Bronchial epithelial cell (primary cell): Measurements from ENCODE around the gene CUTA. TPM values are rescaled to one million over a fixed set of nuclear protein-coding genes. Genes with fewer than 3 reads are reported as not detected.
"Not testable (repeated sequence)": the region's sequence is repeated elsewhere in the genome, so short reads cannot be mapped to it uniquely, and the experiment has no call there.

ENCODE experiments used
- DNase-seq: peaks from one replicate; pipeline ENCODE4 v3.0.0-alpha.2; 2010; ENCODE audit warnings: low read depth
- FAIRE-seq: peaks from 2 replicates; lab custom pipeline; 2011; peaks lifted over from hg19 to GRCh38; lab: Jason Lieb, UNC
- H3K27me3 ChIP-seq: 2 replicates; pipeline ENCODE4 v1.5.1; 2011; ENCODE audit warnings: low read length; ENCODE audit not compliant: control insufficient read depth, insufficient read depth
- H3K36me3 ChIP-seq: 2 replicates; pipeline ENCODE4 v1.5.1; 2011; ENCODE audit warnings: low read length; ENCODE audit not compliant: control insufficient read depth, insufficient read depth
- H3K4me3 ChIP-seq: 2 replicates; pipeline ENCODE4 v1.5.1; 2011; ENCODE audit warnings: mild to moderate bottlenecking, low read depth, low read length, control low read depth
- total RNA-seq: library from RNA; depleted of rRNA; stranded (reverse); fragments of >200 nt; gene quantifications from 2 replicates; pipeline ENCODE4 v1.2.1, GENCODE V29; 2014
- TF ChIP-seq, protein P1 (sequence below): IDR thresholded peaks from 2 replicates; pipeline ENCODE4 v1.5.1; 2011; ENCODE audit warnings: mild to moderate bottlenecking, moderate library complexity, low read length, control low read depth, inconsistent platforms; ENCODE audit not compliant: insufficient read depth, severe bottlenecking

The CUTA gene
- total RNA-seq, 1 donor from 2014 or later, result 37.1 TPM

DNA sequence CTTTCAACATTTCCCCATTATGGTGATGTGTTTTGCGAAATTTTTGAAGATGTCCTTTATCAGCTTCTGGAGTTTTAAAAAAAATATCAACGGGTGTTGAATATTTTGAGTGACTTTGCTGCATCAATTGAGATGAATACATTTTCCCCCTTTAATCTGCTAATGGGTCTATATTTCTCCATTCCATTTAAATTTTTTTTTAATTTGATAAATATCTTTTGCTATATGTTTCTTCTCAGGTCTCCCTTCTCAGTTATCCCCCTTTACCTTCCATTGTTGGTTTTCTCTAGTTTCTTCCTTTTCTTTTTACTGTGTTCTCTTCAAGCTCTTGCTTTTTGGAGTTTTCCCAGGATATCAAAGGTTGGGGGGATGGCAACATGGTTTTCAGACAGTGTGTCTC lies 27.7 kb downstream of the CUTA start:
- DNase-seq (no peak), FAIRE-seq (no peak)
- Histone ChIP-seq H3K27me3 (no peaks in the 10 kb centered on the region), H3K36me3 (no peaks in the 10 kb centered on the region), H3K4me3 (no peak overlapping the region)
- TF ChIP-seq, protein P1, sequence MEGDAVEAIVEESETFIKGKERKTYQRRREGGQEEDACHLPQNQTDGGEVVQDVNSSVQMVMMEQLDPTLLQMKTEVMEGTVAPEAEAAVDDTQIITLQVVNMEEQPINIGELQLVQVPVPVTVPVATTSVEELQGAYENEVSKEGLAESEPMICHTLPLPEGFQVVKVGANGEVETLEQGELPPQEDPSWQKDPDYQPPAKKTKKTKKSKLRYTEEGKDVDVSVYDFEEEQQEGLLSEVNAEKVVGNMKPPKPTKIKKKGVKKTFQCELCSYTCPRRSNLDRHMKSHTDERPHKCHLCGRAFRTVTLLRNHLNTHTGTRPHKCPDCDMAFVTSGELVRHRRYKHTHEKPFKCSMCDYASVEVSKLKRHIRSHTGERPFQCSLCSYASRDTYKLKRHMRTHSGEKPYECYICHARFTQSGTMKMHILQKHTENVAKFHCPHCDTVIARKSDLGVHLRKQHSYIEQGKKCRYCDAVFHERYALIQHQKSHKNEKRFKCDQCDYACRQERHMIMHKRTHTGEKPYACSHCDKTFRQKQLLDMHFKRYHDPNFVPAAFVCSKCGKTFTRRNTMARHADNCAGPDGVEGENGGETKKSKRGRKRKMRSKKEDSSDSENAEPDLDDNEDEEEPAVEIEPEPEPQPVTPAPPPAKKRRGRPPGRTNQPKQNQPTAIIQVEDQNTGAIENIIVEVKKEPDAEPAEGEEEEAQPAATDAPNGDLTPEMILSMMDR, result no peak

DNA sequence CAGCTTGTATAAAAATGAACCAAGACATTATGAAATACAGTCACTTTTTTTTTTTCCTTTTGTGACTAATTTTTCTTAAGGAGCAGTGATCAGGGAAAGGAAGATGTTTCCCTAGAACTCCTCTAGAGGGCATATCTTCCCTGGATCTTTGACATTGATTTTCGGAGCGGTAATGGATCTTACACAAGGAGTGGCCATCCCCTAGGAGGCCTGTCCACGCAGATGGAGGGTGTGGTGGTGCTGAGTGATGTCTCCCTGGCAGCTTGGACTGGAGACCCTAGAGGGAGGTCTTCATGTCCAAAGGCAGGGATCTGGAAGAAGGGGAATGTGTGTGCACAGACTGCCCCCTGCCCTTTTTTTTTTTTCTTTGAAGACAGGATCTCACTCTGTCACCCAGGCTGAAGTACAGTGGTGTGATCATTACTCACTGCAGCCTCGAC lies 33.3 kb downstream of the CUTA start:
- peak; percentile 85 for DNase-seq
- Histone ChIP-seq H3K27me3 (no peaks in the 10 kb centered on the region), H3K4me3 (no peak overlapping the region), H3K36me3 (no peaks in the 10 kb centered on the region)
- no peak for FAIRE-seq
- TF ChIP-seq, protein P1, result peak; percentile 45

DNA sequence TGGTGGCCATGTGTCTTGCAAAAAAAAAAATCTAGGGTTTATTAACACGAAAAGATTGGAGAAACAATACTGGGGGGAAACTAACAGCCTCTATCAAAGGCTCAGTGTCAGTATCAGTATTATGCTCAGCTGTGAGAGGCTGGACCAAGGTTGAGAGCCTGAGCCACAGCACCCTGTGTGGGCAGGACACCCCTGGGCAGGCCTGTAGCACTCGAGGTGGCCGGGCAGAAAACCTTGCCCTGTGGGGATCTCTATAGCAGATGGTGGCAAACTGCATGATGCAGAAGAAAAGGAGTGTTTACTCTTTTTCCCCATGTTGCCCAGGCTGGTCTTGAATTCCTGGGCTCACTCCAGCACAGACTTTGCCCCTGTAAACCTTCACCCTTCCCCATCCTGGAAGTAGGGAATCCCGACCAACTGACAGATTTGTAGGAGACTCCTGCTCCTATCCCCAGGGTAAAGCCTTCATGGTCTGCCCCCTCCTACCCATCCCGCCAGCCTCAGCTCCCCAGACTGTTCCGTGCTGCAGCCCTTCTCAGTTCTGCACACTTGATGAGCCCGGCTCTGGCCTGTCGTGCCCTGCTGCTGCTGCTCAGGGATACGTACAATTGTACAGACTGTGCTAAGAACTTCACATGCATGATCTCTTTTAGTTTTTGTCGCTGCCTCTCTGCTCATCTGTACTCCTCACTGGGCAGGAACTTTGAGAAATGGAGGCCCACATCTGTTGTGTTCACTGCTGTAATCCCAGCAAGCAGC lies 34.3 kb downstream of the CUTA start:
- no peak for DNase-seq

DNA sequence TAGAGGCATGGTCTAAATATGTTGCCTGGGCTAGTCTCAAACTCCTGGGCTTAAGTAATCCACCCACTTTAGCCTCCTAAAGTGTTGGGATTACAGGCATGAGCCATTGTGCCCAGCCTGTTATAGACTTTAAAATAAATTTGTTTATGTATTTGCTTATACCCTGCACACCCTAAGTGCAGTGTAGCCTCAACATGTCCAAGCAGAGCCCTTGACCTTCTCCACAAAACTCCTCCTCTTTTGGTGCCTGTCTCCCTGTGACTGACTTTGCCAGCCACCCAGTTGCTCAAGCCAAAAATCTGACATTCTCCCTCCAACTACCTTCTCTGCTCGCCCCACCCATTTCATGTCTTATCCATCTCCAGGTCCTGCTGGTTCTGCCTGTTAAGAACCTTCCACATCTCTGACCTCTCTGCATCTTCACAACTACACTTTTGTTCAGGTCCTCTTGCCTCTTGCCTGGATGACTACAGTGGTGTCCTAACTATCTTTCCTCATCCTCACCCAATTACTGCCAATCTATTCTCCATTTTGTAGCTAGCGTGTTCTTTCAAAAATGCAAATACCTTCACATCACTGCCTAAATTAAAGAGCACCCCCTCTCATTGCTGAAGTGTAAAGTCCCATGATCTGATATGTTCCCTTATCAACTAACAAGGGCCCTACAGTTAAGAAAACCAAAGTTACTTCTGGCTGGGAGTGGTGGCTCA lies 37.5 kb downstream of the CUTA start:
- H3K36me3 ChIP-seq, result no peaks in the 10 kb centered on the region
- H3K27me3 ChIP-seq, result no peaks in the 10 kb centered on the region
- TF ChIP-seq, protein P1, result no peak
- H3K4me3 ChIP-seq, result no peak overlapping the region
- DNase-seq (peak; percentile 53), FAIRE-seq (no peak)

More for the DNA sequence above, 34.3 kb downstream of the CUTA start:
- TF ChIP-seq, protein P1, result no peak
- H3K27me3 ChIP-seq, result no peaks in the 10 kb centered on the region
- FAIRE-seq, result no peak
- no peaks in the 10 kb centered on the region for H3K36me3 ChIP-seq
- no peak overlapping the region for H3K4me3 ChIP-seq

DNA sequence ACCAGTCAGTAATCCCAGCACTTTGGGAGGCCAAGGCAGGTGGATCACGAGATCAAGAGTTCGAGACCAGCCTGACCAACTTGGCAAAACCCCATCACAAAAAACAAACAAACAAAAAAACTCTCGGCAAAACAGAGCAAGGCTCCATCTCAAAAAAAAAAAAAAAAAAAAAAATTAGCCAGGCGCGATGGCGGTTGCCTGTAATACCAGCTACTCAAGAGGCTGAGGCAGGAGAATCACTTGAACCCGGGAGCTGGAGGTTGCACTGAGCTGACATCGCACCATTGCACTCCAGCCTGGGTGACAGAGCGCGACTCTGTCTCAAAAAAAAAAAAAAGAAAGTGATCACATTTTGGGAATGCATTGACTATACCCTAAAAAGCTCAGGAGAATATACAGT lies 38.7 kb downstream of the CUTA start:
- not testable (repeated sequence) for DNase-seq, H3K36me3 ChIP-seq, H3K4me3 ChIP-seq, H3K27me3 ChIP-seq, FAIRE-seq

DNA sequence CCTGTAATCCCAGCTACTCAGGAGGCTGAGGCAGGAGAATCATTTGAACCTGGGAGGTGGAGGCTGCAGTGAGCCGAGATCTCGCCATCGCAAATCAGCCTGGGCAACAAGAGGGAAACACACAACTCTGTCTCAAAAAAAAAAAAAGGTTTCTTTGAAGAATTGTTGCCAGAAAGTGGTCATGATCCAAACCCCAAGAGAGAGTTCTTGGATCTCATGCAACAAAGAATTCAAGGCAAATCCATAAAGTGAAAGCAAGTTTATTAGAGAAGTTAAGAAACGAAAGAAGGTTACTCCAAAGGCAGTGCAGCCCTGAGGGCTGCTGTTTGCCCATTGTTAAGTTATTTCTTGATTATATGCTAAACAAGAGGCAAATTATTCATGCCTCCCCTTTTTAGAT lies 40.7 kb downstream of the CUTA start:
- TF ChIP-seq, protein P1, result no peak
- Histone ChIP-seq H3K27me3 (no peaks in the 10 kb centered on the region), H3K36me3 (no peaks in the 10 kb centered on the region), H3K4me3 (no peak overlapping the region)
- DNase-seq (no peak), FAIRE-seq (no peak)
